GM18519 (cell line): ENCODE data around the gene YEATS4.
"Not testable (repeated sequence)": the region's sequence is repeated elsewhere in the genome, so short reads cannot be mapped to it uniquely, and the experiment has no call there.

Experiments
- ATAC-seq: cut with Tn5 transposase; IDR thresholded peaks from one replicate; pipeline ENCODE4 v1.9.1; 2021; ENCODE audit warnings: mild to moderate bottlenecking, moderate library complexity; ENCODE audit not compliant: unreplicated experiment, low FRiP score

The YEATS4 gene

DNA sequence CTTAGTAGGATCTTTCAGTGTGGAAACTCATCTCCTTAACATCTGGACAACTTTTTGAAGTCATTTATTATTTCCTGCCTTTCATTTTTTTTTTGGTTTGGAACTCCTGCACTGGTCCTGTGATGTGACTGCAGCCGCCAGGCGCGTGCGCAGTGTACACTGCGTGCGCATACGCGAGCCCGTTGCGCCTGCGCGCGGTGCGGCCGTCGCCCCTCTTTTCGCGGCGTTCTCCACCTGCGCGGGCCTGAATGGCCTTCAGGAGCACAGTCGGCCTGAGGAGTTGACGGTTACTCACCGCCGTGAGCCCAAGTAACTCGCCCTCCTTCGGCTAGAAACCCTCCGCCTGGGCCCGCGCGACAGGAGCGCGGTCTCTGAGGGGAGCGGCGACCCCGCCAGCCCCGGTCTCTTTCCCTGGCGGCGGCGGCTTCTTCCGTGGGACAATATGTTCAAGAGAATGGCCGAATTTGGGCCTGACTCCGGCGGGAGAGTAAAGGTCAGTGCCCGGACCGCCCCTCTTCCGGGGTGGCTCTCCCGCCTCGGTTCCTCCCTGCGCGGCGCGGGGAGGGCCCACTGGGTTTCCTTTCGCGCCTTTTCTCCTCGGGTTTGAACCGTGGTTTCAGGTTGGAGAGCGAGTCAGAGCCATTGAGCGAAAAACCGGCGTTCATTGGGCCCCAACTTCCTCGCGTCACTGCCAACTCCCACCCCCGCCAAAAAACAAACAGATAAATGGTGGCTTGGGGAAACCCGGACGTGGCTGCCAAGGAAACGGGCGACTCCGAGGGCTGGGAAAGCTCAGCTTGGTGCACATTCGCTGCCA, at the start of gene YEATS4:
Gene YEATS4, plus strand, starts transcription at position 213 of the 817 bp plus-strand sequence. Its CDS starts 230 bp downstream, at position 443.
- peak; percentile 61 for ATAC-seq

DNA sequence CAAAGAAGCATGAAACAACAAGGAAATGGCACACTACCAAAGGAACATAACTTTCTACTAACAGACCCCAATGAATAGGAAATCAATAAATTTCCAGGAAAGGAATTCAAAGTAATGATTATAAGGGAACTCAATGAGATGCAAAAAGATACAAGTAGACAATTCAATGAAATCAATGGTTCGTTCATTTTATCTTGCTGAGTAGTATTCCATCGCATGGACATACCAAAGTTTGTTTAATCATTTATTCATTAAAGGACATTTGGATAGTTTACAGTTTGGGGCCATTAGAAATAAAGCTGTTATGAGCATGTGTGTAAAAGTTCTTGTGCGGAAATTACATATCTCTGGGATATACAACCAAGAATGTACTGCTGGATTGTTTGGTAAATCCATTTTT, 46.3 kb upstream of the YEATS4 start:
- ATAC-seq = no peak

DNA sequence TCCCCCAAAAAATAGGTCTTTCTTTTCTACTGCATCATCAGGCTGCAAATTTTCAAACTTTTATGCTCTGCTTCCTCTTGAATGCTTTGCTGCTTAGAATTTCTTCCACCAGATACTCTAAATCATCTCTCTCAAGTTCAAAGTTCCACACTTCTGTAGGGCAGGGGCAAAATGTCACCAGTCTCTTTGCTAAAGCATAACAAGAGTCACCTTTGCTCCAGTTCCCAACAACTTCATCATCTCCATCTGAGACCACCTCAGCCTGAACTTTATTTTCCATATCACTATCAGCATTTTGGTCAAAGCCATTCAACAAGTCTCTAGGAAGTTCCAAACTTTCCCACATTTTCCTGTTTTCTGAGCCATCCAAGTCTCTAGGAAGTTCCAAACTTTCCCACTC, 42.8 kb upstream of the YEATS4 start:
- not testable (repeated sequence) for ATAC-seq

DNA sequence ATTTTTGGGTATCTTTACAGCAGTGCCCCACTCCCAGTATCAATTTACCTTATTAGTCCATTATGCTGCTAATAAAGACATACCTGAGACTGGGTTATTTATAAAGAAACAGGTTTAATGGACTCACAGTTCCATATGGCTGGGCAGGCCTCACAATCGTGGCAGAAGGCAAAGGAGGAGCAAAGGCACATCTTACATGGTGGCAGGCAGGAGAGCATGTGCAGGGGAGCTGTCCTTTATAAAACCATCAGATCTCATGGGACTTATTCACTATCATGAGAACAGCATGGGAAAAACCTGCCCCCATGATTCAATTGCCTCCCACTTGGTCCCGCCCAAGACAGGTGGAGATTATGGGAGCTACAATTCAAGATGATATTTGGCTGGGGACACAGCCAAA, 42.3 kb upstream of the YEATS4 start:
- not testable (repeated sequence) for ATAC-seq

DNA sequence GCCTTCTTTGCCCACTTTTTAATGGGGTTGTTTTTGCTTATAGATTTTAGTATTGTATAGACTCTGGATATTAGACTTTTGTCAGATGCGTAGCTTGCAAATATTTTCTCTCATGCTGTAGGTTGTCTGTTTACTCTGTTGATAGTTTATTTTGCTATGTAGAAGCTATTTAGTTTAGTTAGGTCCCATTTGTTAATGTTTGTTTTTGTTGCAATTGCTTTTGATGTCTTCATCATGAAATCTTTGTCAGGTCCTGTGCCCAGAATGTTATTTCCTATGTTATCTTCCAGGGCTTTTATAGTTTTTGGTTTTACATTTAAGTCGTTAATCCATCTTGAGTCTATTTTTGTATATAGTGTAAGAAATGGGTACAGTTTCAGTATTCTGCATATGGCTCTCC, 41.3 kb upstream of the YEATS4 start:
- no peak for ATAC-seq

DNA sequence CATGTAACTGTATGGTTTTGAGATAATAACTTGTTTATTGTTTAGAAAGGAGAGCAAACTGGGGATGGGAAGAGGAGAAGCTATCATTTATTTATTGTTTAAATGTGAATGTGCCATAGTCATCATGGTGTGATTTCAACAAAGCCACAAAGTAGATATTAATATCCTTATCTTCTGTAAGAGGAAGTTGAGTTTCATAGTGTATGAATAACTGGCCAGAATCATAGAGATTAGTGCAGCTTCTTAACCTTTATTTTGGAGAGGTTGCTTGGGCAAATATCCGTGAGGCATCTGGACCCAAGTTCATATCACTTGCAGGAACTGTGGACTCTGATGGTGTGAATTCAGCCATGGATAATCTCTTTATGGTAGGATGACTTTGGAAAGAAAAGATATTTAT, 38.2 kb upstream of the YEATS4 start:
- no peak for ATAC-seq

DNA sequence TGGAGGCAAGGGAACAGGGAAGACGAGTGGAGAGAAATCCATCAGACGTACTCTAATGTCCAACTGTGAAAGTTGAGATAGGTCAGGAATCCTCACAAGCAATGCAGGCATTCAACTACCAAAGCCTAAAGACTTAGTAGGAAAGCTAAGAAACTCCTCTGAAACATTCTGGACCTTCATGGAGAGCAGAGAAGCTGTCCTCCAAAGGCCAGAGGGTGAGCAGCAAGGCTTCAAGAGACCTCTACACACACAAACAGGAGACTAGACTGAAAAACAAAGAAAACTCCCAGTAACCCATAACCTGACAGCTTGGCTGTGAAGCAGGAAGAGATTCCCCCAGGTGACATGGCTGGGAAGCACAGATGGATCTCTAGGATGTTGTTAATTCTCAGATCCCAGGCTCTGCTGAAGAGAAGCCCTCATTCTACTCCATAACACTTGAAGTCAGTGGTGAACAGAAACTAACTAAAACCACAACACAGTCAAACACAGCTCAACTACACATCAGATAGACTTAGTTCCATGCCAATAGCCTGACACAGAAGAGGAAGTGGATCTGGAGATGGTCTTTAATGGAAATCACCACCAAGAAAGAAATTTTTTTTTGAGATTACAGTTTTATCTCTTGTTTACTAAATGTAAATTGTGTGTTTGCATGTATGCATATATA, 34.6 kb upstream of the YEATS4 start:
- peak; percentile 99 for ATAC-seq

DNA sequence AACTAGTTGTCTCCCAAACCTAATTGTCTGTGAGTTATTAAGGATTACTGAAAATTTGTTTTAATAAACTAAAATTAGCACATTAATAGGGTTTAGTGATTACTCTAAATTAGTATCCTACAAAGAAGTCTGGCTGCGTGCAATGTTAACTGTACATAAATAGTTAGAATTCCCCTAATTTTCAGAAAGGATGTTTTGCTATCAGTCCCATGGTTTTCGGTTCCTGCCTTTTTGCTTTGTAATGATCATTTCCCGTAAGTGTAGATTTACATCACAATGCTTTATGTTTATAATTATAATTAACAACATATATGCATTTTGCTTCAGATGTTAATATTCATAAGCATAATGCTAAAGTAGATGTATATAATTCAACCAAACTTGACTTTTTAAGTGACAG, 31.1 kb upstream of the YEATS4 start:
- no peak for ATAC-seq

DNA sequence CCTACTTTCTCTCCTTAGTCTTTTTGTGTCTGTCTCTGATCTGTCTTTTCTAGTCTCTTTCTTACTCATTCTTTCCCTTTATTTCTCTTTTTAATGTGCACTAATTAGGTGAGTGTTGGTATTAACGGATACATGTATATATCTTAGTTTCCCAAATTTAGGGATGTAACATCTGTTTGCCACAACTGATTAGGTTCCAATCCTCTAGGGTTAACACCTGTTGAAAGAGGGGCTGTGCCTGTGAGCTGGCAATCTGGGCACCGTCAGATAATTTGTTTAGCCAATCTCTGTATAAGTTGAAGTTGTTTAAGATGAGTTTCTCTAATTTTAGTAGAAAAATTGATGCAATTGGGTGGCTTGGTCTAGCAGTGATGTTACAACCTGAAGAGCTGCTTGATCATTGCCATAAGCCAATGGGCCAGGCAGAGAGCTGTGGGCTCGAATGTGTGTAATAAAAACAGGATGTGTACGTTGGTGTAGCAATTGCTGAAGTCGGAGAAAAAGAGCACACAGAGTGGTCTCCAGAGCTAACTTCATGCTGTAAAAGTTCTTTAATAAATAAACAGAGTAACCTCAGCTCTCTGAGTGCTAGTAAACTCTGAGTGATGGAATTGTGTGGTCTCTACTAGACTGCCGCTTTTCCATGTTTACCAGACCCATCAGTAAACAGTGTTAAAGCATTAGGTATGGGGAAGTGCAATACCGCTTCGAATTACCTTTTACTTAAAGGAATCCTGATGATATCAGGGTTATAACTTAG, 29.7 kb upstream of the YEATS4 start:
- ATAC-seq = no peak

DNA sequence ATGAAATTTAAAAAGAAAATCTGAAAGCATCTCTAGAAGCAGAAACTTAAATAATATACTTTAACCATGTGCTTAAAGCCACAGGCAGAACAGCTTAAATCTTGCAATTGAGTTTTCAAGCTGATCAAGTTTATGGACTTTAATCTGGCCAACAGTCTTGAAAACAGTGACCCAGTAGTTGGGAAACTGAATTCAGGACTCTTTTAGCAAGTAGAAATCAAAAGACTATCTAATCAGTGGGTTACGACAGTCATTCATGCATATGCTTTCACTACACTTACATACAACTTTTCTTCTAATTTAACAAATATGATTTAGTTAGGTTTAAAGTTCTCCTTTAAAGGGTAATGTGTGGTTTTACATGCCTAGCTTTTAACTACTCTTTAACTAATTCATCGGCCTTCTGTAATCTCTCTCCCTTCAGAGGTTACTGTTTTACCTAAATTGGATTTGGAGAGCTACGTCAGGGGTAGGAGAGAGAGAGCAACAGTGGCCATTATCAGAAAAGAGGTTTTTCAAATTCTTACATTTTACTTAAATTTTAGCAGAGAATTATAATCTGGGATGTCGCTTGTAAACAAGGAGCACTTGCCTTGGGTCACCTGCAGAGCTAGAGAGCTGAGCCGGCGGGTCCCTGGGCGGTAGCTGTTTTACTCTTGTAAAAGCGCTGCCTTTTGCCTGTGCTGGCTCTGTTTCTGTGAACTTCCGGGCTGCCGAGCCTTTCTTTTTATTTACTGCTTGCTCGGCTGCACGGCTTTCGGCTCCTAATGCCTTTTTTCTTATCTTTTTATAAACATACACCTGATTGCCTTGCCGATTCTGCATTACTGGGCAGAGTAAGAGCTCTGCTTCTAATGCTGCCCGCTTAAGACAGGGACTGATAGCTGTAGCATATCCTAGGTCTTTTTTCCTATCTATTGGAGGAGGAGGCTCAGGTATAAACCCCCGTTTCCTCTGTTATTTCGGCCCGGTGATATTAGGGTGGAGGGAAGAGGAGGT, 28.8 kb upstream of the YEATS4 start:
- ATAC-seq = peak; percentile 48

DNA sequence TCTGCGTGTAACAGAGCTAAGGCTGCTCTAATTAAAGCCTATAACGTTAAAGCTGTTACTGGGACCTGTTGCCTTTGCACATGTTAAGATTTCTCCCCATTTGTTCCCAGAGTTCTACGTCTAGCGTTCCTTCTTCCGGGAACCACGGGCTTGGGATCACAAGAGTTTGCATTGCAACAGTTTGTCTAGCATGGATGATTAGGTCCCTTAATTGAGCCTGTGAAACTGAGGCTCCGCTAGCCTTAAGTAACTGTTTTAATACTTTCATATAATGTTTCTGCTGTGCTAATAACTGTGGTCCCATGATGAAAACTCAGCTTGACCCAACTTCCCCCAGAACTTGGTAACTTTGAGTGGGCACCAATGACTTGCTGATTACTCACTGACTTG, 28.0 kb upstream of the YEATS4 start:
- no peak for ATAC-seq

DNA sequence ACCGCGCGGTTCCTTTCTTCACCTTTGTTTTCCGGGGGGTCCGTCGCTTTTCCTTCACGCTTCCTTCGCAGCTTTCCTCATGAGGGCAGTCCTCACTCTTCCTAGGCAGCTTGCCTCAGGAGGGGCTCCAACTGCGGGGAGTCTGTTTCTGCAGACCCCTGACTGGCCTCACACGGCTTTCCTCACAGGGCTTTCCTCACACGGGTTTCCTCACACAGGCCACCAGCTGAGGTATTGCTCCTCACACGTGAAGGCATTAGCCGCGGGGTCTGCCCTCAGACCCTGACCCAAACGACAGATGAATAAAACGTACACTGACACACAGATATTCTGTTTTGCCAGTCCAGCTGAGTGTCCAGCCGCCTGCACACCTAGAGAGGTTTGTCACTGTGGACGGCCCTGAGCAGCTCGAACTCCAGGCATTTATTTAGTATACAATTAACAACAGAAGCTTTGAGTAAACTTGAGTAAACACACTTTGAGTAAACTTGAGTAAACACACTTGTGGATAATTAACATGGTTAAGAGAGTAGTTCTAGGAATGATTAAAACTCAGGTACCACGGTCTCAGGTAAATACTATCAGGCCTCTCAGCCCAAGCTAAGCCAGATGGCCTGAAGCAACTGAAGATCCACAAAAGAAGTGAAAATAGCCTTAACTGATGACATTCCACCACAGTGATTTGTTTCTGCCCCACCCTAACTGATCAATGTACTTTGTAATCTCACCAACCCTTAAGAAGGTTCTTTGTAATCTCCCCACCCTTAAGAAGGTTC, 27.4 kb upstream of the YEATS4 start:
- no peak for ATAC-seq

DNA sequence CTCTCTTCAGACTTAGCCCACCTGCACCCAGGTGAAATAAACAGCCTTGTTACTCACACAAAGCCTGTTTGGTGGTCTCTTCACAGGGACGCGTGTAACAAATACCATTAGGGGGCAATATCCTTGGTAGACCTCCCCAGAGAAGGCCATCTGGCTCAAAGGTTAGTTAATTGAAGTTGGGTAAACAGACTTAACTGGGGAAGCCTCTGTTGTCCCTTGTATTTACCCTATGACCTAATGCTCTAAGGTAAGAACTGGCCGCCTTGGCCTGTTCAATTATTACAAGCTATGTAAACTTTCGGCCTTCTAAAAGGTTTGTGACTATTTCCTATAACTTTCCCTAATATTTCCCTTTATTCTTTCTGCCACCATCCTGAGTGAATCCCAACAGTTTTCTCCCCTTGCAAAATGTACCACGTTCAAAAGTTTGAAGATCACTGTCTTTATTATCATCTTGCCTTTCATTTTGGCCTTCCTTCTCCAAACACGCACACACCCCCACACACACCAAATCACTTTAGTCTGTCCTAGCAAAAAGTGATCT, 26.7 kb upstream of the YEATS4 start:
- no peak for ATAC-seq

DNA sequence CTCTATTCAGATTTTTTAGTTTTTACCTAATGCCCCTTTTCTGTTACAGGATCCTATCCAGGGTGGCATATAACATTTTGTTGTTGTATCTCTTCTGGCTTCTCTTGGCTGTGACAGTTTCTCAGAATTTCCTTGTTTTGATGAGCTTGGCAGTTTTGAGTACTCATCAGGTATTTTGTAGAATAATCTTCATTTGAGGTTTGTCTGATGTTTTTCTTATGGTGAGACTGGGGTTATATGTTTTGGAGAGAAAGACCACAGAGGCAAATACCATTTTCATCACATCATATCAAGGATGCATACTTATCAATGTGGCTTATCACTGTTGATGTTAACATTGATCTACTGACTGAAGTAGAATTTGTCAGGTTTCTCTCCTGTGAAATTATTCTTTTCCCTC, 25.4 kb upstream of the YEATS4 start:
- ATAC-seq = no peak

DNA sequence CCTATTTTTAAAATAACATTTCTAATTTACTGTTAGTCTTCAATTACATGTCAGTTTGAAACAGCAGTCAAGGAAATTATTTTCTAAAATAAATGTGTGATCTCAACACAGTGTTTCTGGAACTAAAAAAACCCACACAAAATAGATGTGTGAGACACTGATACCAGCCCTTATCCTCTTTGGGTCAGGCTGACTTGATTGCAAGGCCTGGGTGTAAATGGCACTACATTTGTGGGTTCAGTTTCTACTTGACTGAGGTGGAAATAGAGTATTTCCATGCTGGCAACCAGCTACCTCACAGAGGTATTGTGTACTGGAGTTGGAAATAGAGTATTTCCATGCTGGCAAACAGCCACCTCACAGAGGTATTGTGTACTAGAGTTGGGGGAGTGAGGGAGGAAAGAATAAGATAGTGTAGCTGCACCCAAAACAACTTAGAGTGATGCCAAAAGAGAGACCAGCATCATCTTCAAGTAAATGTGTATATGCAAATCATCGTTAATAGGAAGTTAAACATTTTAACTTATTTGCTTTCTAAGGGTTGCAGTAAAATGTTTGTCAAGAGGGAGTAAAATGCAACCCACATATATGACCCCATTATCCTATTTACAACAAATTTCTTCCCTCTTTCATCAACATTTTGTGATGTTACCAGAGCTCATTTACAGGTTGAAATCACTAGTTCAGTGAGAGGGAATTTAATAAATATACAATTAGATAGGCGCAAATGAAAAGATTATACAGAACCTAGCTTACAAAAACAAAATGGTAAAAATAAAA, 22.0 kb upstream of the YEATS4 start:
- no peak for ATAC-seq

DNA sequence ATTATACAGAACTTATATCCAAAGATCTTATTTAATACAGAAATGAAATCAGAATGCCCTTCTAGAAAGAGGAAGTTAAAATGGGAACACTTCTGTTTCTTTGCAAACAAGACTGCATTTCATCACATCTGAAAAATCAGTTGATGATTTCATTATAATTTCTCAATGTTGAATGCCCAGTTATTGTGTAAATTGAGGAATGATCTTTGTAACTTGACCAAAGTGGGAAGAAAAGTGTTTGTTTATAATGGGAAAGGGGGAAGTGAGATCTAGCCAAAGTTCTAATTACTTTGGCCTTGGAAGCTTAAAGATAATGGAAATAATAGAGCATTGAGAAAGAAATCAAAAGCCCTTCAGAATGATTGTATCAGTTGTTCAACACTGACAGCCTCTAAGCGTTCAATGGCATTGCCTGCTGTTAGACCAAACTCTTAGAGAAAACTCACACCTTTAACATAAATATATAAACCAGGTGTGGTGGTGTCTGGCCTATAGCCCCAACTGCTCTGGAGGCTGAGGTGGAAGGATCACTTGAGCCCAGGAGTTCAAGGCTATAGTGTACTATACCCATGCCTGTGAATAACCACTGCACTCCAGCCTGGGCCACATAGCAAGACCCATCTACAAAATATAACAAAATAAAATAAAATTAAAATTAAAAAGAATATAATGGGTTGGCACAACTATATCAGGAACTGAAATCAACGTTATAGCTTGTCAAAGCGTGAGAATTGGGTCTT, 21.3 kb upstream of the YEATS4 start:
- ATAC-seq = no peak

DNA sequence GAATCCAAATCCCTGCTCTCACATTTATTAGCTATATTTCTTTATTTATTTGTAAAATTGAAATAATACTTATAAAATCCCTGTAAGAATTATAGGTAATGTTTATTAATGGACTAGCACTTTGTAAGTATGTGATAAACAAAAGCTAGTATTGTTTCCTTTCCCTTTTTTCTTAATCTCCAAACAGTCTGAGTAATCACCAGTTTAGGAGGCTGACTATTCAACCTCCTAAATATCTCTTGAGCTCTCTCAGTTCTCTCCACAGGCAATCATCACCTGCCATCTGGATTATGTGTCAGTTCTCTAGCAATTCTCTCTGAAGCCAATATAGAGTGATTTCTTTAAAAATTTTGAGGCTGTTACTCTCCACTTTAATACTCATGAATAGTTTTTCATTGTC, 20.6 kb upstream of the YEATS4 start:
- no peak for ATAC-seq

DNA sequence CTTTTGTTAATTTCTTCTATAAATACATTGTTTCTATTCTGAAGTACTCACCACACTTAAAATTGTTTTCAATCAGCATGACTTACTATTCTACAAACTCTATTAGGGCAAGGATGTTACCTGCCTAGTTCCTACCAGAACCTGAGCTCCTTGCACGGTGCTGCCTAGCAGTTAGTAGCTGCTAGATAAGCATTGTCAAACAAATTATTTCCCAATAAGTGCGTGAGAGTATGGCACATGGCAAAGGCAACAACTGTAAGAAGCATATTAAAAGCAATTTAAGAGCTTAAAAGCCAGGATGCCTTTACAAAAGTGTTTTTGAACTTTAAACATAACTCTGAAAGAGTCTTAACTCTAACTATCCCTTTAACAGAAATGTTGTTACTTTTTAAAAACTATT, 19.5 kb upstream of the YEATS4 start:
- ATAC-seq = no peak
